NCI-H2196 treated with DMSO at 0.1 percent for 48 hours (cell line): ENCODE measurements around the gene NKD1.
"Not testable (repeated sequence)": the region's sequence is repeated elsewhere in the genome, so short reads cannot be mapped to it uniquely, and the experiment has no call there.

Source experiments
- DNase-seq: peaks from one replicate; lab custom pipeline; 2025; ENCODE audit not compliant: unreplicated experiment; lab: John Stamatoyannopoulos, UW

Gene NKD1

GRCh38 chr16:50548125-50548908 is at the start of gene NKD1:
Gene NKD1, plus strand, starts transcription at chr16:50548396. Its CDS starts 158 bp downstream, at chr16:50548554.
- DNase-seq: no peak

GRCh38 chr16:50498431-50499155 is 49.6 kb upstream of the NKD1 start:
- no peak for DNase-seq

GRCh38 chr16:50499254-50499653 is 48.9 kb upstream of the NKD1 start:
- DNase-seq: no peak

- DNase-seq: no peak
These were observed 47.9 kb upstream of the NKD1 start for GRCh38 chr16:50500171-50500874.

GRCh38 chr16:50501251-50501650 is 46.9 kb upstream of the NKD1 start:
- DNase-seq: no peak

GRCh38 chr16:50501986-50502615 is 46.1 kb upstream of the NKD1 start:
- DNase-seq: no peak

- no peak for DNase-seq
These were observed 45.6 kb upstream of the NKD1 start for GRCh38 chr16:50502616-50503011.

- DNase-seq: not testable (repeated sequence)
These were observed 44.2 kb upstream of the NKD1 start for GRCh38 chr16:50503868-50504531.

GRCh38 chr16:50505115-50505514 is 43.1 kb upstream of the NKD1 start:
- DNase-seq: no peak

GRCh38 chr16:50505714-50506542 is 42.3 kb upstream of the NKD1 start:
- no peak for DNase-seq

GRCh38 chr16:50506543-50506937 is 41.7 kb upstream of the NKD1 start:
- DNase-seq: no peak

GRCh38 chr16:50507397-50507796 is 40.8 kb upstream of the NKD1 start:
- DNase-seq: no peak

GRCh38 chr16:50509521-50510341 is 38.5 kb upstream of the NKD1 start:
- DNase-seq: no peak

GRCh38 chr16:50515218-50515617 is 33.0 kb upstream of the NKD1 start:
- no peak for DNase-seq

GRCh38 chr16:50516401-50516800 is 31.8 kb upstream of the NKD1 start:
- DNase-seq: no peak

- no peak for DNase-seq
These were observed 31.3 kb upstream of the NKD1 start for GRCh38 chr16:50516890-50517289.

GRCh38 chr16:50517450-50518252 is 30.5 kb upstream of the NKD1 start:
- DNase-seq: no peak

- no peak for DNase-seq
These were observed 29.2 kb upstream of the NKD1 start for GRCh38 chr16:50519001-50519400.
